ENCODE data around the gene NOTCH1.
"Not testable (repeated sequence)": the region's sequence is repeated elsewhere in the genome, so short reads cannot be mapped to it uniquely, and the experiment has no call there.

Gene NOTCH1

GRCh38 chr9:136578915-136579649 is 33.2 kb upstream of the NOTCH1 start:
- DNase-seq (ENCODE audit: low read depth) = no peak

GRCh38 chr9:136578626-136578914 is 32.7 kb upstream of the NOTCH1 start:
- DNase-seq (ENCODE audit: low read depth) = no peak

- no peak for DNase-seq (ENCODE audit: low read depth)
These were observed 32.2 kb upstream of the NOTCH1 start for GRCh38 chr9:136577941-136578625.

GRCh38 chr9:136576269-136576626 is 30.4 kb upstream of the NOTCH1 start:
- no peak for DNase-seq (ENCODE audit: low read depth)

GRCh38 chr9:136575626-136576268 is 29.9 kb upstream of the NOTCH1 start:
- DNase-seq (ENCODE audit: low read depth) = no peak

- not testable (repeated sequence) for DNase-seq (ENCODE audit: low read depth)
These were observed 28.8 kb upstream of the NOTCH1 start for GRCh38 chr9:136574606-136575005.

GRCh38 chr9:136572828-136573625 is 27.2 kb upstream of the NOTCH1 start:
- no peak for DNase-seq (ENCODE audit: low read depth)

- peak; percentile 6 for DNase-seq (ENCODE audit: low read depth)
These were observed 26.4 kb upstream of the NOTCH1 start for GRCh38 chr9:136572003-136572827.

GRCh38 chr9:136571531-136571930 is 25.7 kb upstream of the NOTCH1 start:
- no peak for DNase-seq (ENCODE audit: low read depth)

GRCh38 chr9:136570916-136571315 is 25.1 kb upstream of the NOTCH1 start:
- DNase-seq (ENCODE audit: low read depth) = no peak

- no peak for DNase-seq (ENCODE audit: low read depth)
These were observed 24.5 kb upstream of the NOTCH1 start for GRCh38 chr9:136570191-136570845.

- DNase-seq (ENCODE audit: low read depth) = no peak
These were observed 23.8 kb upstream of the NOTCH1 start for GRCh38 chr9:136569526-136570148.

GRCh38 chr9:136568288-136569081 is 22.6 kb upstream of the NOTCH1 start:
- DNase-seq (ENCODE audit: low read depth) = no peak

GRCh38 chr9:136567651-136568287 is 21.9 kb upstream of the NOTCH1 start:
- DNase-seq (ENCODE audit: low read depth) = no peak

- DNase-seq (ENCODE audit: low read depth) = no peak
These were observed 21.1 kb upstream of the NOTCH1 start for GRCh38 chr9:136566901-136567300.

GRCh38 chr9:136566553-136566895 is 20.7 kb upstream of the NOTCH1 start:
- no peak for DNase-seq (ENCODE audit: low read depth)

- no peak for DNase-seq (ENCODE audit: low read depth)
These were observed 20.1 kb upstream of the NOTCH1 start for GRCh38 chr9:136565715-136566552.

GRCh38 chr9:136565086-136565714 is 19.4 kb upstream of the NOTCH1 start:
- no peak for DNase-seq (ENCODE audit: low read depth)

Measured in non-pigmented ciliary epithelial cell (primary cell).